Kidney (tissue), 14 donors: ENCODE measurements around the gene SCLY. TPM values are rescaled to one million over a fixed set of nuclear protein-coding genes. Genes with fewer than 3 reads are reported as not detected.

Experiments
- DNase-seq, 5 donors: peaks; one replicate each; pipeline ENCODE4 v3.0.0-alpha.2; 2013 to 2020
- FAIRE-seq: peaks from 2 replicates; lab custom pipeline; 2012; peaks lifted over from hg19 to GRCh38; lab: Jason Lieb, UNC
- H3K27ac ChIP-seq, 2 donors: one replicate each; pipeline ENCODE4 v1.7.0; 2013; ENCODE audit warnings: low read depth in 2 of 2, low read length in 2 of 2, inconsistent platforms in 1 of 2
- H3K27me3 ChIP-seq: one replicate; pipeline ENCODE4 v1.7.1; 2013; ENCODE audit warnings: low read length, inconsistent platforms; ENCODE audit not compliant: control insufficient read depth, insufficient read depth
- H3K36me3 ChIP-seq, 3 donors: one replicate each; pipeline versions ENCODE4 v1.7.0 to v1.7.1; 2013; ENCODE audit warnings: low read length in 3 of 3, control low read depth in 1 of 3, inconsistent platforms in 1 of 3; ENCODE audit not compliant: insufficient read depth in 3 of 3, control insufficient read depth in 2 of 3
- H3K4me1 ChIP-seq, 3 donors: one replicate each; pipeline versions ENCODE4 v1.7.0 to v1.7.1; 2013; ENCODE audit warnings: low read length in 3 of 3, inconsistent platforms in 1 of 3, low read depth in 1 of 3; ENCODE audit not compliant: control insufficient read depth in 2 of 3, insufficient read depth in 2 of 3
- H3K4me3 ChIP-seq, 3 donors: one replicate each; pipeline versions ENCODE4 v1.7.0 to v1.8.1; 2013; ENCODE audit warnings: low read length in 3 of 3, control low read depth in 1 of 3, inconsistent platforms in 1 of 3
- H3K9ac ChIP-seq, 3 donors: one replicate each; pipeline versions ENCODE4 v1.7.0 to v1.7.1; 2013; ENCODE audit warnings: low read length in 3 of 3, control low read depth in 1 of 3, inconsistent platforms in 1 of 3
- H3K9me3 ChIP-seq, 3 donors: one replicate each; pipeline versions ENCODE4 v1.7.0 to v1.7.1; 2013; ENCODE audit warnings: low read length in 3 of 3, control low read depth in 1 of 3, inconsistent platforms in 1 of 3; ENCODE audit not compliant: control insufficient read depth in 2 of 3, insufficient read depth in 1 of 3
- intact Hi-C: fragments of 100-400 bp; cut with DNase I; formaldehyde crosslinking; loops from one replicate; pipeline ENCODE4 v1.11.1; 2022
- polyA plus RNA-seq: library from polyadenylated mRNA; stranded (reverse); fragments of 350-450 nt; fragmentation: Illumina TruSeq; extraction: RNeasy Lipid Tissue Mini Kit (QIAGEN cat#74804); gene quantifications from one replicate; pipeline ENCODE4 v1.2.3, GENCODE V29; 2014; ENCODE audit warnings: low read depth, low replicate concordance; ENCODE audit not compliant: insufficient read depth
- total RNA-seq: library from RNA; stranded (reverse); fragmentation: NEBNext Ultra II Directional; extraction: Animal tissue kit (Norgen Biotek cat#: 25700); gene quantifications from one replicate; pipeline ENCODE4 v1.2.1, GENCODE V29; 2021
- TF ChIP-seq, protein P1 (sequence below): IDR thresholded peaks from 3 replicates; pipeline ENCODE4 v1.5.1; 2012; ENCODE audit warnings: mild to moderate bottlenecking, moderate library complexity, borderline replicate concordance; ENCODE audit not compliant: insufficient read depth; ENCODE audit errors: extremely low read depth
- donor health status: control.
- donor health status: control.
- donor health status: control.
- donor health status: control.
- donor health status: control.
- donor health status: DM: yes; HTN: yes; CAD: no.
- donor health status: Normal renal cell carcinoma (clear cell type).

Gene SCLY
- total and polyA plus RNA-seq, 2 donors from 2014 or later = 18.3 to 21.9 TPM

DNA sequence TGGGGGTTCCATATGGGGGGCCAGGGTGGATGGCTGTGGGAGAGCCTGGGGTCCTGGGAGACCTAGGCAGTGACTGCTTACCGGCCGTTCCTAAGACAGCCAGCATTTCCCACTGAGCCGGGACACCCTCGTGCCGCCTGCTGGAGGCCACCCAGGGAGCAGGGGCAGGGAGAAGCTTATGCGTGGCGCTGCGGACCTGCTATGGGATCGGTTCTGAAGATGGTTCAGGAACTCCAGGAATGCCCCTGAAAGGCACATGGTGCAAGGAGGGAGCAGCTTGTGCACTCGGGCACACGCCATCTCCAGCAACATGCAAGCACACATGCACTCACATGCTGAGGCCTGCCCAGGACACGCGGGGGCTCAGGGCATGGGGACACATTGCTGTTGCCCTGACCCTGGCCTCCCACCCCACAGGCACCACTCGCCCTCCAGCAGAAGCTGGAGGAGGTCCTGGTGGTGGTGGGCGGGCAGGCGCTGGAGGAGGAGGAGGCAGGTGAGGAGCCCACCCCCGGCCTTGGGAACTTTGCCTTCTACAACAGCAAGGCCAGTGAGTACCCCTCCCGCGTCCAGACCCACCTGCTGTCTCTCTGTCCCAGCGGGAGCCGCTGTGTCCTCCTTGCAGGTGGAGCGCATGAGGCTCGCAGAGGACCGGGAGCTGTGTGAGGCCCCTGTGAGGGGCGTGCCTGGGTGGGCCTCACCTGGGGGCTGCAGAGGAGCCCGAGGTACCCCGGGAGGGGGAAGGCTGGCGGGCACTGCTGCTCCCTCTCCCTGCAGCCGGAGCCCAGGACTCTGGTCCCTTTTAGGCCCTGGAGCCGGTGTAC lies 81.8 kb downstream of the SCLY start:
- no peaks in the 10 kb centered on the region for H3K27me3 ChIP-seq
- FAIRE-seq (no peak), DNase-seq (no peak)
- no peak overlapping the region for H3K27ac ChIP-seq
- TF ChIP-seq, protein P1, sequence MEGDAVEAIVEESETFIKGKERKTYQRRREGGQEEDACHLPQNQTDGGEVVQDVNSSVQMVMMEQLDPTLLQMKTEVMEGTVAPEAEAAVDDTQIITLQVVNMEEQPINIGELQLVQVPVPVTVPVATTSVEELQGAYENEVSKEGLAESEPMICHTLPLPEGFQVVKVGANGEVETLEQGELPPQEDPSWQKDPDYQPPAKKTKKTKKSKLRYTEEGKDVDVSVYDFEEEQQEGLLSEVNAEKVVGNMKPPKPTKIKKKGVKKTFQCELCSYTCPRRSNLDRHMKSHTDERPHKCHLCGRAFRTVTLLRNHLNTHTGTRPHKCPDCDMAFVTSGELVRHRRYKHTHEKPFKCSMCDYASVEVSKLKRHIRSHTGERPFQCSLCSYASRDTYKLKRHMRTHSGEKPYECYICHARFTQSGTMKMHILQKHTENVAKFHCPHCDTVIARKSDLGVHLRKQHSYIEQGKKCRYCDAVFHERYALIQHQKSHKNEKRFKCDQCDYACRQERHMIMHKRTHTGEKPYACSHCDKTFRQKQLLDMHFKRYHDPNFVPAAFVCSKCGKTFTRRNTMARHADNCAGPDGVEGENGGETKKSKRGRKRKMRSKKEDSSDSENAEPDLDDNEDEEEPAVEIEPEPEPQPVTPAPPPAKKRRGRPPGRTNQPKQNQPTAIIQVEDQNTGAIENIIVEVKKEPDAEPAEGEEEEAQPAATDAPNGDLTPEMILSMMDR = no peak
- no peaks in the 10 kb centered on the region for H3K36me3 ChIP-seq
- no peak overlapping the region for H3K9ac ChIP-seq
- H3K4me1 ChIP-seq = peaks cover 0 to 4% (median 0%) of the 10 kb centered on the region in 3 donors
- H3K4me3 ChIP-seq = no peak overlapping the region
- H3K9me3 ChIP-seq = no peaks in the 10 kb centered on the region
- intact Hi-C loops = no loop called here

- DNase-seq (no peak), FAIRE-seq (no peak)
- peaks cover 0 to 2% (median 0%) of the 10 kb centered on the region in 3 donors for H3K4me1 ChIP-seq
- no peaks in the 10 kb centered on the region for H3K27me3 ChIP-seq
- intact Hi-C loops = no loop called here
- H3K4me3 ChIP-seq = no peak overlapping the region
- H3K9me3 ChIP-seq = no peaks in the 10 kb centered on the region
- no peaks in the 10 kb centered on the region for H3K36me3 ChIP-seq
- no peak overlapping the region for H3K27ac ChIP-seq
- H3K9ac ChIP-seq = no peak overlapping the region
- TF ChIP-seq, protein P1 = no peak
Observed at GRCh38 chr2:238143239-238143951, 82.6 kb downstream of the SCLY start.

DNA sequence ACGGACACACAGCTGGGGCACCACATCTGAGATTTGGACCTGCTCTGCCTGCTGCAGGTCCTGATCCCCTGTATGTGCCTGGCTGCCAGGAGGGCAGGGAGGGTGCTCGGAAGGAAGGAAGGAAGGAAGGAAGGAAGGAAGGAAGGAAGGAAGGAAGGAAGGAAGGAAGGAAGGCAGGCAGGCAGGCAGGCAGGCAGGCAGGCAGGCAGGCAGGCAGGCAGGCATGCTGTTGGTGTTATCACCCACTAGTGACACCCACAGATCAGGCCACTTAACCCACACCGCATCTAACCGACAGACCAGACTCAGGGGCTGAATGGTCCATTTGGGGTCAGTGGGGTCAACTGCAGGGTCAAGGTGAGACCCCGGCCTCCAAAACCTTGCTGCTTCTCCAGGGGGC lies 83.5 kb downstream of the SCLY start:
- no peaks in the 10 kb centered on the region for H3K27me3 ChIP-seq
- DNase-seq (no peak), FAIRE-seq (no peak)
- no peak overlapping the region for H3K27ac ChIP-seq
- intact Hi-C loops = no loop called here
- no peak overlapping the region for H3K9ac ChIP-seq
- no peaks in the 10 kb centered on the region for H3K9me3 ChIP-seq
- TF ChIP-seq, protein P1 = no peak
- H3K4me3 ChIP-seq = no peak overlapping the region
- no peaks in the 10 kb centered on the region for H3K36me3 ChIP-seq
- H3K4me1 ChIP-seq = peaks cover 0 to 2% (median 0%) of the 10 kb centered on the region in 3 donors
